Stimulated activated CD4-positive, alpha-beta T cell treated with anti-CD3 and anti-CD28 coated beads, Interleukin-1b, Interleukin-23, amount 100 ng/mL, for 1 hour (primary cell): ENCODE results near the gene FBXO17.
"Not testable (repeated sequence)": the region's sequence is repeated elsewhere in the genome, so short reads cannot be mapped to it uniquely, and the experiment has no call there.

Experiments used
- DNase-seq, 2 donors: peaks; one replicate each; pipeline ENCODE4 v3.0.0-alpha.2; 2020; ENCODE audit warnings: low read depth in 2 of 2

FBXO17 gene

GRCh38 chr19:38944981-38945506, 30.5 kb downstream of the FBXO17 start:
- no peak for DNase-seq

GRCh38 chr19:38942471-38943181, 32.9 kb downstream of the FBXO17 start:
- no peak for DNase-seq

GRCh38 chr19:38941979-38942378, 33.6 kb downstream of the FBXO17 start:
- DNase-seq, result no peak

GRCh38 chr19:38941466-38941865, 34.1 kb downstream of the FBXO17 start:
- DNase-seq, result not testable (repeated sequence)

GRCh38 chr19:38939957-38940356, 35.6 kb downstream of the FBXO17 start:
- no peak for DNase-seq

- no peak for DNase-seq
These were observed 42.0 kb downstream of the FBXO17 start for GRCh38 chr19:38933544-38933943.

GRCh38 chr19:38932425-38933179, 42.9 kb downstream of the FBXO17 start:
- DNase-seq, result no peak

- no peak for DNase-seq
These were observed 44.1 kb downstream of the FBXO17 start for GRCh38 chr19:38931521-38931793.

- peak; percentile 94 to 96 for DNase-seq
These were observed 44.6 kb downstream of the FBXO17 start, which contains the start of gene MRPS12 for GRCh38 chr19:38930776-38931520. MRPS12 (plus strand) TSS chr19:38930944; CDS start chr19:38931295, 351 bp downstream.

GRCh38 chr19:38929929-38930775, 45.4 kb downstream of the FBXO17 start, which contains the start of gene SARS2:
SARS2 (minus strand) TSS chr19:38930763; CDS start chr19:38930736, 27 bp downstream.
- peak; percentile 77 to 88 for DNase-seq

GRCh38 chr19:38928391-38929001, 47.0 kb downstream of the FBXO17 start:
- DNase-seq, result no peak

GRCh38 chr19:38924388-38924787, 51.2 kb downstream of the FBXO17 start:
- DNase-seq, result no peak

- DNase-seq, result no peak
These were observed 53.1 kb downstream of the FBXO17 start for GRCh38 chr19:38922482-38922881.

GRCh38 chr19:38921420-38922274, 53.9 kb downstream of the FBXO17 start:
- no peak for DNase-seq

- no peak for DNase-seq
These were observed 54.7 kb downstream of the FBXO17 start for GRCh38 chr19:38920602-38921419.

GRCh38 chr19:38919837-38920601, 55.5 kb downstream of the FBXO17 start:
- DNase-seq, result no peak

GRCh38 chr19:38918526-38918925, 57.0 kb downstream of the FBXO17 start:
- no peak for DNase-seq

GRCh38 chr19:38917921-38918491, 57.5 kb downstream of the FBXO17 start:
- no peak for DNase-seq
